CD4-positive, alpha-beta memory T cell (primary cell): Measurements from ENCODE around the gene SORD. TPM values are rescaled to one million over a fixed set of nuclear protein-coding genes. Genes with fewer than 3 reads are reported as not detected.

Experiments
- CTCF ChIA-PET: fragments of 350-600 bp; sonication (Branson Sonifier 250); formaldehyde crosslinking; loops from one replicate; lab custom pipeline; 2021; ENCODE audit warnings: inconsistent platforms; ENCODE audit not compliant: partially characterized antibody; lab: Charles Lee
- POLR2A ChIA-PET: fragments of 350-600 bp; sonication (Branson Sonifier 250); formaldehyde crosslinking; loops from one replicate; lab custom pipeline; 2021; ENCODE audit not compliant: partially characterized antibody; lab: Charles Lee
- DNase-seq, 5 donors: peaks; one replicate each; pipeline versions ENCODE4 v3.0.0 to v3.0.0-alpha.2; 2020 to 2022; ENCODE audit warnings: mixed read lengths in 1 of 5
- H3K27ac ChIP-seq: one replicate; pipeline ENCODE4 v1.7.0; 2013; ENCODE audit warnings: low read depth, low read length
- H3K27me3 ChIP-seq: 2 replicates; pipeline ENCODE4 v1.7.0; 2013; ENCODE audit warnings: mild to moderate bottlenecking, low read length, moderate library complexity; ENCODE audit not compliant: insufficient read depth
- H3K36me3 ChIP-seq: 2 replicates; pipeline ENCODE4 v1.7.0; 2013; ENCODE audit warnings: mild to moderate bottlenecking, low read length, moderate library complexity; ENCODE audit not compliant: insufficient read depth
- H3K4me1 ChIP-seq: 2 replicates; pipeline ENCODE4 v1.7.0; 2013; ENCODE audit warnings: mild to moderate bottlenecking, low read length, moderate library complexity; ENCODE audit not compliant: insufficient read depth
- H3K4me3 ChIP-seq, 2 donors: one replicate each; pipeline ENCODE4 v1.7.0; 2013; ENCODE audit warnings: low read length in 2 of 2, mild to moderate bottlenecking in 1 of 2
- H3K9me3 ChIP-seq, 2 donors: one replicate each; pipeline ENCODE4 v1.7.0; 2013; ENCODE audit warnings: low read length in 2 of 2, control low read depth in 1 of 2; ENCODE audit not compliant: control insufficient read depth in 1 of 2
- H3K27ac Mint-ChIP-seq, 7 donors: one replicate each; pipeline ENCODE4 v1.8.0; 2020 to 2021; ENCODE audit warnings: mixed read lengths in 7 of 7, mild to moderate bottlenecking in 6 of 7, inconsistent platforms in 3 of 7, moderate library complexity in 3 of 7
- H3K27me3 Mint-ChIP-seq, 2 donors: one replicate each; pipeline ENCODE4 v1.8.0; 2020 to 2021; ENCODE audit warnings: mixed read lengths in 2 of 2
- H3K36me3 Mint-ChIP-seq, 2 donors: one replicate each; pipeline ENCODE4 v1.8.0; 2020 to 2021; ENCODE audit warnings: mixed read lengths in 2 of 2, inconsistent platforms in 1 of 2, mild to moderate bottlenecking in 1 of 2
- H3K4me1 Mint-ChIP-seq, 4 donors: one replicate each; pipeline ENCODE4 v1.8.0; 2020 to 2021; ENCODE audit warnings: mixed read lengths in 4 of 4, mild to moderate bottlenecking in 1 of 4
- H3K4me3 Mint-ChIP-seq, 8 donors: one replicate each; pipeline ENCODE4 v1.8.0; 2020 to 2021; ENCODE audit warnings: mixed read lengths in 8 of 8, mild to moderate bottlenecking in 7 of 8, moderate library complexity in 6 of 8, inconsistent platforms in 3 of 8
- H3K9me3 Mint-ChIP-seq, 8 donors: one replicate each; pipeline ENCODE4 v1.8.0; 2020 to 2021; ENCODE audit warnings: mixed read lengths in 8 of 8, mild to moderate bottlenecking in 5 of 8, inconsistent platforms in 3 of 8, moderate library complexity in 1 of 8
- intact Hi-C: fragments of 100-400 bp; cut with micrococcal nuclease; formaldehyde crosslinking; loops from one replicate; pipeline ENCODE4 v1.15.1; 2023
- polyA plus RNA-seq, 2 donors: library from polyadenylated mRNA; unstranded; fragments of 300-500 nt; fragmentation: Illumina TruSeq; gene quantifications; one replicate each; pipeline ENCODE4 v1.2.3, GENCODE V29; 2021
- total RNA-seq, 2 experiments: library from RNA; stranded (reverse); gene quantifications; one replicate each; pipeline ENCODE4 v1.2.3, GENCODE V29; 2021

SORD gene
- total and polyA plus RNA-seq, 4 experiments from 2014 or later, result 4.2 to 7.0 (median 5.5) TPM

- no peak overlapping the region for H3K27ac ChIP-seq
- peaks cover 26 to 62% (median 48%) of the 10 kb centered on the region in 4 donors for H3K4me1 Mint-ChIP-seq
- peaks cover 60% of the 10 kb centered on the region for H3K27me3 ChIP-seq
- no peak for DNase-seq
- peaks cover 60 to 74% of the 10 kb centered on the region in 2 donors for H3K27me3 Mint-ChIP-seq
- no peak overlapping the region for H3K27ac Mint-ChIP-seq
- H3K4me3 Mint-ChIP-seq, result peak overlapping the region in 5 of 8 donors; percentile 33 to 81 (median 49)
- no peaks in the 10 kb centered on the region for H3K9me3 ChIP-seq
- no peaks in the 10 kb centered on the region for H3K36me3 Mint-ChIP-seq
- ChIA-PET CTCF (interaction anchor here (1.2 to 2.5 kb wide), 2 partner anchors 10 to 16 kb away, joined by 3 to 9 read pairs; partner anchors contain the start of gene DUOX1), POLR2A (no interaction called here)
- H3K4me3 ChIP-seq, result no peak overlapping the region
- intact Hi-C loops, result loop anchor here (5.0 kb wide), 1 partner anchor 73 kb away; the partner anchor contains the start of gene SHF
- H3K36me3 ChIP-seq, result no peaks in the 10 kb centered on the region
- peaks cover 0 to 6% (median 0%) of the 10 kb centered on the region in 8 donors for H3K9me3 Mint-ChIP-seq
- peaks cover 47% of the 10 kb centered on the region for H3K4me1 ChIP-seq
Measured at GRCh38 chr15:45114751-45115085, 91.7 kb downstream of the SORD start.

GRCh38 chr15:45115312-45115820 lies 92.4 kb downstream of the SORD start:
- Histone ChIP-seq H3K27me3 (peaks cover 54% of the 10 kb centered on the region), H3K27ac (no peak overlapping the region), H3K36me3 (no peaks in the 10 kb centered on the region), H3K9me3 (no peaks in the 10 kb centered on the region), H3K4me3 (no peak overlapping the region), H3K4me1 (peaks cover 47% of the 10 kb centered on the region)
- intact Hi-C loops, result loop anchor here (5.0 kb wide), 1 partner anchor 72 kb away; the partner anchor contains the start of gene SHF
- POLR2A ChIA-PET, result no interaction called here
- Mint-ChIP-seq H3K27ac (no peak overlapping the region), H3K4me1 (peaks cover 26 to 62% (median 48%) of the 10 kb centered on the region in 4 donors), H3K36me3 (no peaks in the 10 kb centered on the region), H3K4me3 (peak overlapping the region in 3 of 8 donors; percentile 15 to 54 (median 28)), H3K27me3 (peaks cover 58 to 68% of the 10 kb centered on the region in 2 donors), H3K9me3 (peaks cover 0 to 6% (median 0%) of the 10 kb centered on the region in 8 donors)
- CTCF ChIA-PET, result interaction anchor here (1.2 to 2.5 kb wide), 2 partner anchors 10 to 15 kb away, joined by 3 to 9 read pairs; partner anchors contain the start of gene DUOX1
- no peak for DNase-seq

GRCh38 chr15:45116006-45116481 lies 93.0 kb downstream of the SORD start:
- Mint-ChIP-seq H3K4me3 (peak overlapping the region in 7 of 8 donors; percentile 48 to 91 (median 66)), H3K36me3 (no peaks in the 10 kb centered on the region), H3K9me3 (peaks cover 0 to 6% (median 0%) of the 10 kb centered on the region in 8 donors), H3K4me1 (peaks cover 26 to 62% (median 48%) of the 10 kb centered on the region in 4 donors), H3K27me3 (peaks cover 60 to 66% of the 10 kb centered on the region in 2 donors), H3K27ac (no peak overlapping the region)
- Histone ChIP-seq H3K27me3 (peaks cover 59% of the 10 kb centered on the region), H3K27ac (no peak overlapping the region), H3K36me3 (no peaks in the 10 kb centered on the region), H3K9me3 (no peaks in the 10 kb centered on the region), H3K4me1 (peaks cover 47% of the 10 kb centered on the region), H3K4me3 (no peak overlapping the region)
- ChIA-PET POLR2A (no interaction called here), CTCF (no interaction called here)
- no peak for DNase-seq
- intact Hi-C loops, result loop anchor here (5.0 kb wide), 1 partner anchor 71 kb away; the partner anchor contains the start of gene SHF

- H3K27ac ChIP-seq, result no peak overlapping the region
- H3K9me3 Mint-ChIP-seq, result peaks cover 0 to 6% (median 0%) of the 10 kb centered on the region in 8 donors
- H3K4me3 Mint-ChIP-seq, result peak overlapping the region; percentile 53 to 94 (median 84)
- H3K27ac Mint-ChIP-seq, result no peak overlapping the region
- H3K36me3 ChIP-seq, result no peaks in the 10 kb centered on the region
- no peak for DNase-seq
- H3K4me1 ChIP-seq, result peaks cover 47% of the 10 kb centered on the region
- H3K4me3 ChIP-seq, result no peak overlapping the region
- peaks cover 26 to 62% (median 48%) of the 10 kb centered on the region in 4 donors for H3K4me1 Mint-ChIP-seq
- H3K27me3 Mint-ChIP-seq, result peaks cover 61 to 68% of the 10 kb centered on the region in 2 donors
- intact Hi-C loops, result loop anchor here (5.0 kb wide), 1 partner anchor 71 kb away; the partner anchor contains the start of gene SHF
- CTCF ChIA-PET, result no interaction called here
- H3K9me3 ChIP-seq, result no peaks in the 10 kb centered on the region
- no peaks in the 10 kb centered on the region for H3K36me3 Mint-ChIP-seq
- POLR2A ChIA-PET, result no interaction called here
- peaks cover 59% of the 10 kb centered on the region for H3K27me3 ChIP-seq
Measured at GRCh38 chr15:45116482-45117307, 93.7 kb downstream of the SORD start.

GRCh38 chr15:45117308-45118130 lies 94.5 kb downstream of the SORD start:
- POLR2A ChIA-PET, result interaction anchor here (0.8 to 1.1 kb wide), 5 partner anchors 9 to 83 kb away, joined by 3 to 5 read pairs (median 3); no protein-coding TSS in a partner anchor
- H3K4me1 ChIP-seq, result peaks cover 39% of the 10 kb centered on the region

GRCh38 chr15:45118131-45118588 lies 95.2 kb downstream of the SORD start:
- POLR2A ChIA-PET, result interaction anchor here (0.8 to 1.1 kb wide), 5 partner anchors 8 to 83 kb away, joined by 3 to 5 read pairs (median 3); no protein-coding TSS in a partner anchor

More at GRCh38 chr15:45117308-45118130, 94.5 kb downstream of the SORD start:
- peaks cover 52 to 64% of the 10 kb centered on the region in 2 donors for H3K27me3 Mint-ChIP-seq
- H3K27ac Mint-ChIP-seq, result peak overlapping the region in 1 of 7 donors; percentile 59
- Histone ChIP-seq H3K27me3 (peaks cover 50% of the 10 kb centered on the region), H3K36me3 (no peaks in the 10 kb centered on the region), H3K9me3 (no peaks in the 10 kb centered on the region), H3K4me3 (no peak overlapping the region), H3K27ac (no peak overlapping the region)
- CTCF ChIA-PET, result interaction anchor here (0.5 to 1.9 kb wide), 30 partner anchors 9 to 540 kb away, joined by 3 to 21 read pairs (median 4); partner anchors contain the start of genes DUOX1 and DUOXA1
- H3K36me3 Mint-ChIP-seq, result no peaks in the 10 kb centered on the region
- peaks cover 0 to 6% (median 0%) of the 10 kb centered on the region in 8 donors for H3K9me3 Mint-ChIP-seq
- intact Hi-C loops, result loop anchor here (2.0 to 5.0 kb wide), 2 partner anchors 70 to 81 kb away; partner anchors contain the start of gene SHF
- H3K4me1 Mint-ChIP-seq, result peaks cover 20 to 54% (median 41%) of the 10 kb centered on the region in 4 donors
- peak overlapping the region; percentile 67 to 94 (median 86) for H3K4me3 Mint-ChIP-seq
- DNase-seq, result no peak

More at GRCh38 chr15:45118131-45118588, 95.2 kb downstream of the SORD start:
- Histone ChIP-seq H3K36me3 (no peaks in the 10 kb centered on the region), H3K4me1 (peaks cover 32% of the 10 kb centered on the region), H3K27ac (no peak overlapping the region), H3K9me3 (no peaks in the 10 kb centered on the region), H3K4me3 (no peak overlapping the region), H3K27me3 (peaks cover 44% of the 10 kb centered on the region)
- H3K27me3 Mint-ChIP-seq, result peaks cover 52 to 61% of the 10 kb centered on the region in 2 donors
- CTCF ChIA-PET, result interaction anchor here (0.5 to 1.9 kb wide), 33 partner anchors 8 to 540 kb away, joined by 3 to 21 read pairs (median 4); partner anchors contain the start of genes DUOX1 and DUOXA1
- DNase-seq, result peak; percentile 77 to 84 (median 79)
- H3K36me3 Mint-ChIP-seq, result no peaks in the 10 kb centered on the region
- peaks cover 20 to 48% (median 36%) of the 10 kb centered on the region in 4 donors for H3K4me1 Mint-ChIP-seq
- H3K27ac Mint-ChIP-seq, result peak overlapping the region in 1 of 7 donors; percentile 62
- H3K9me3 Mint-ChIP-seq, result peaks cover 0 to 2% (median 0%) of the 10 kb centered on the region in 8 donors
- intact Hi-C loops, result loop anchor here (2.0 to 5.0 kb wide), 2 partner anchors 69 to 81 kb away; partner anchors contain the start of gene SHF
- H3K4me3 Mint-ChIP-seq, result peak overlapping the region; percentile 67 to 94 (median 86)
